Caco-2 (cell line): ENCODE results near the gene ERF. TPM values are rescaled to one million over a fixed set of nuclear protein-coding genes. Genes with fewer than 3 reads are reported as not detected.

Experiments
- BruUV-seq: library from RNA; stranded (reverse); fragments of 400-500 nt; replicated peaks from 2 replicates; lab custom pipeline; 2021; lab: Mats Ljungman, UMichigan
- CTCF ChIA-PET: fragments of 300-600 bp; sonication (Branson Sonifier 250); formaldehyde crosslinking; loops from one replicate; lab custom pipeline; 2022; ENCODE audit warnings: antibody characterized with exemption; lab: Charles Lee
- POLR2A ChIA-PET: fragments of 300-600 bp; sonication (Branson Sonifier 250); formaldehyde crosslinking; loops from one replicate; lab custom pipeline; 2022; ENCODE audit warnings: antibody characterized with exemption; lab: Charles Lee
- DNase-seq, 2 experiments: peaks; one replicate each; pipeline versions ENCODE4 v3.0.0 to v3.0.0-alpha.2; 2020 to 2022
- H3K27me3 ChIP-seq: replicated peaks from 2 replicates; pipeline ENCODE4 v1.6.0; 2011; ENCODE audit warnings: low read length; ENCODE audit not compliant: control insufficient read depth, insufficient read depth
- H3K36me3 ChIP-seq: 2 replicates; pipeline ENCODE4 v1.5.1; 2011; ENCODE audit warnings: low read length; ENCODE audit not compliant: control insufficient read depth, insufficient read depth
- H3K4me1 ChIP-seq: fragments of 250-450 bp; sonication (Bioruptor Pico); 2 replicates; pipeline ENCODE4 v1.5.1; 2020; ENCODE audit warnings: mild to moderate bottlenecking
- H3K4me3 ChIP-seq: 2 replicates; pipeline ENCODE4 v1.5.1; 2011; ENCODE audit warnings: low read depth, mild to moderate bottlenecking, control low read depth, low read length
- H3K9me3 ChIP-seq: fragments of 250-450 bp; sonication (Bioruptor Pico); 2 replicates; pipeline ENCODE4 v1.5.1; 2020; ENCODE audit warnings: mild to moderate bottlenecking, moderate library complexity
- H3K27ac Mint-ChIP-seq: one replicate; pipeline ENCODE4 v1.8.0; 2022; ENCODE audit warnings: mixed read lengths; ENCODE audit not compliant: unreplicated experiment
- H3K27me3 Mint-ChIP-seq: one replicate; pipeline ENCODE4 v1.8.0; 2022; ENCODE audit warnings: mixed read lengths; ENCODE audit not compliant: insufficient read depth, unreplicated experiment
- H3K36me3 Mint-ChIP-seq: one replicate; pipeline ENCODE4 v1.8.0; 2022; ENCODE audit warnings: mild to moderate bottlenecking, mixed read lengths; ENCODE audit not compliant: insufficient read depth, unreplicated experiment
- H3K4me1 Mint-ChIP-seq: one replicate; pipeline ENCODE4 v1.8.0; 2022; ENCODE audit warnings: low read depth, mixed read lengths; ENCODE audit not compliant: unreplicated experiment
- H3K4me3 Mint-ChIP-seq: one replicate; pipeline ENCODE4 v1.8.0; 2022; ENCODE audit warnings: mild to moderate bottlenecking, moderate library complexity, mixed read lengths; ENCODE audit not compliant: unreplicated experiment
- H3K9me3 Mint-ChIP-seq: one replicate; pipeline ENCODE4 v1.8.0; 2022; ENCODE audit warnings: mixed read lengths; ENCODE audit not compliant: unreplicated experiment
- CTCF ChIP-seq, 2 experiments: fragments of 200-600 bp in 1 of 2; IDR thresholded peaks; 1 replicate in 1 of 2; 2 replicates in 1 of 2; pipeline versions ENCODE4 v1.5.1 to v1.8.0; 2011 to 2022; ENCODE audit warnings: antibody characterized with exemption in 1 of 2, control low read depth in 1 of 2, inconsistent platforms in 1 of 2, low read depth in 1 of 2, low read length in 1 of 2, mild to moderate bottlenecking in 1 of 2, moderate library complexity in 1 of 2; ENCODE audit not compliant: insufficient read depth in 1 of 2, severe bottlenecking in 1 of 2, unreplicated experiment in 1 of 2
- intact Hi-C: fragments of 100-400 bp; cut with micrococcal nuclease; formaldehyde crosslinking; loops from one replicate; pipeline ENCODE4 v1.10.0; 2022; ENCODE audit not compliant: unreplicated experiment
- total RNA-seq: library from RNA; stranded (reverse); gene quantifications from 2 replicates; pipeline ENCODE4 v1.2.3, GENCODE V29; 2022

ERF gene
- total RNA-seq, 1 experiment from 2014 or later = 149 TPM

- ChIA-PET CTCF (interaction anchor here (1.0 kb wide), 1 partner anchor 27 kb away, joined by 3 read pairs; no protein-coding TSS in a partner anchor), POLR2A (interaction anchor here (1.4 to 2.6 kb wide), 2 partner anchors 25 to 179 kb away, joined by 3 to 23 read pairs; partner anchors contain the start of gene GSK3A)
- Histone ChIP-seq H3K9me3 (no peaks in the 10 kb centered on the region), H3K27me3 (no peaks in the 10 kb centered on the region), H3K4me3 (peak within 1 kb of the TSS; percentile 97), H3K36me3 (no peaks in the 10 kb centered on the region; the same call in 1 of the 2 replicates), H3K4me1 (peaks cover 25% of the 10 kb centered on the region)
- Mint-ChIP-seq H3K4me3 (peak within 1 kb of the TSS; percentile 81), H3K27me3 (no peaks in the 10 kb centered on the region), H3K4me1 (peaks cover 21% of the 10 kb centered on the region), H3K9me3 (no peaks in the 10 kb centered on the region), H3K36me3 (peaks cover 57% of the 10 kb centered on the region), H3K27ac (peak within 1 kb of the TSS; percentile 85)
- intact Hi-C loops = loop anchor here (2.0 kb wide), 1 partner anchor 65 kb away; no protein-coding TSS in a partner anchor
- peak; percentile 98 to 100 for DNase-seq
- no TSS peak for BruUV-seq
- TF ChIP-seq CTCF (IDR thresholded peaks at IDR 0.05; ENCODE audit: insufficient read depth in 1 of 2, low read depth in 1 of 2, low read length in 1 of 2, severe bottlenecking in 1 of 2, unreplicated experiment in 1 of 2) = no peak
Observed at GRCh38 chr19:42217520-42218437, 37.1 kb downstream of the ERF start, which contains the start of gene DEDD2. TSS of gene DEDD2 (minus strand) at chr19:42217677. CDS start at chr19:42217007, 670 bp downstream.

- no peak for TF ChIP-seq CTCF (IDR thresholded peaks at IDR 0.05; ENCODE audit: insufficient read depth in 1 of 2, low read depth in 1 of 2, low read length in 1 of 2, severe bottlenecking in 1 of 2, unreplicated experiment in 1 of 2)
- no peaks in the 10 kb centered on the region for H3K27me3 ChIP-seq
- intact Hi-C loops = loop anchor here (2.0 kb wide), 1 partner anchor 66 kb away; no protein-coding TSS in a partner anchor
- BruUV-seq = no TSS peak
- Mint-ChIP-seq H3K36me3 (peaks cover 55% of the 10 kb centered on the region), H3K4me1 (peaks cover 17% of the 10 kb centered on the region), H3K9me3 (no peaks in the 10 kb centered on the region), H3K27ac (peak overlapping the region; percentile 85), H3K4me3 (peak overlapping the region; percentile 81), H3K27me3 (no peaks in the 10 kb centered on the region)
- no peaks in the 10 kb centered on the region for H3K9me3 ChIP-seq
- peak overlapping the region; percentile 97 for H3K4me3 ChIP-seq
- H3K4me1 ChIP-seq = peaks cover 25% of the 10 kb centered on the region
- POLR2A ChIA-PET = interaction anchor here (1.4 to 2.6 kb wide), 2 partner anchors 26 to 180 kb away, joined by 3 to 23 read pairs; partner anchors contain the start of gene GSK3A
- DNase-seq = peak; percentile 56 to 62
- no peaks in the 10 kb centered on the region for H3K36me3 ChIP-seq
- CTCF ChIA-PET = interaction anchor here (1.0 kb wide), 1 partner anchor 28 kb away, joined by 3 read pairs; no protein-coding TSS in a partner anchor
Observed at GRCh38 chr19:42216653-42217519, 38.0 kb downstream of the ERF start.
